ENCODE results near the gene GPR82. TPM values are rescaled to one million over a fixed set of nuclear protein-coding genes. Genes with fewer than 3 reads are reported as not detected.
A peak's percentile ranks its signal among the peaks of the same experiment; 100 is the strongest.
"Not testable (repeated sequence)": the region's sequence is repeated elsewhere in the genome, so short reads cannot be mapped to it uniquely, and the experiment has no call there.

The GPR82 gene
- total and polyA plus RNA-seq, 5 donors = 0.02 to 0.53 (median 0.31) TPM; not detected in 1

- Histone ChIP-seq H3K4me1 (ENCODE audit: control insufficient read depth, insufficient read depth, low read length) (no peaks in the 10 kb centered on the region), H3K4me3 (ENCODE audit: low read length) (no peak overlapping the region), H3K9me3 (ENCODE audit: control insufficient read depth, low read length) (no peaks in the 10 kb centered on the region), H3K27ac (ENCODE audit: low read length) (no peak overlapping the region), H3K27me3 (ENCODE audit: control insufficient read depth, insufficient read depth) (no peaks in the 10 kb centered on the region)
- no peak for DNase-seq
- no peak for ATAC-seq
- WGBS = 67% methylated on average over 7 of the region's 7 CpGs
- intact Hi-C loops (cut with DNase I) = no loop called here
Observed at GRCh38 chrX:41695426-41695825, 28.6 kb upstream of the GPR82 start.

GRCh38 chrX:41703574-41704029 is 20.4 kb upstream of the GPR82 start:
- Histone ChIP-seq H3K9me3 (ENCODE audit: control insufficient read depth, low read length) (no peaks in the 10 kb centered on the region), H3K4me3 (ENCODE audit: low read length) (no peak overlapping the region), H3K4me1 (ENCODE audit: control insufficient read depth, insufficient read depth, low read length) (no peaks in the 10 kb centered on the region), H3K27me3 (ENCODE audit: control insufficient read depth, insufficient read depth) (no peaks in the 10 kb centered on the region), H3K27ac (ENCODE audit: low read length) (no peak overlapping the region)
- intact Hi-C loops (cut with DNase I) = no loop called here
- ATAC-seq (no peak), DNase-seq (no peak)

- Histone ChIP-seq H3K27ac (ENCODE audit: low read length) (no peak overlapping the region), H3K27me3 (ENCODE audit: control insufficient read depth, insufficient read depth) (no peaks in the 10 kb centered on the region), H3K4me1 (ENCODE audit: control insufficient read depth, insufficient read depth, low read length) (no peaks in the 10 kb centered on the region), H3K9me3 (ENCODE audit: control insufficient read depth, low read length) (no peaks in the 10 kb centered on the region), H3K4me3 (ENCODE audit: low read length) (no peak overlapping the region)
- intact Hi-C loops (cut with DNase I) = no loop called here
- DNase-seq (no peak), ATAC-seq (no peak)
- 96% methylated on average over 1 of the region's 1 CpG for WGBS
Observed at GRCh38 chrX:41705042-41705441, 18.9 kb upstream of the GPR82 start.

GRCh38 chrX:41705680-41706374 is 18.2 kb upstream of the GPR82 start:
- Histone ChIP-seq H3K4me3 (ENCODE audit: low read length) (no peak overlapping the region), H3K4me1 (ENCODE audit: control insufficient read depth, insufficient read depth, low read length) (no peaks in the 10 kb centered on the region), H3K27ac (ENCODE audit: low read length) (no peak overlapping the region), H3K9me3 (ENCODE audit: control insufficient read depth, low read length) (no peaks in the 10 kb centered on the region), H3K27me3 (ENCODE audit: control insufficient read depth, insufficient read depth) (no peaks in the 10 kb centered on the region)
- ATAC-seq (peak in 1 of 2 donors; percentile 52), DNase-seq (no peak)
- intact Hi-C loops (cut with DNase I) = no loop called here
- 76% methylated on average over 3 of the region's 3 CpGs for WGBS

- 87% methylated on average over 1 of the region's 1 CpG for WGBS
- no peak for DNase-seq
- Histone ChIP-seq H3K27me3 (ENCODE audit: control insufficient read depth, insufficient read depth) (no peaks in the 10 kb centered on the region), H3K9me3 (ENCODE audit: control insufficient read depth, low read length) (no peaks in the 10 kb centered on the region), H3K4me3 (ENCODE audit: low read length) (no peak overlapping the region), H3K4me1 (ENCODE audit: control insufficient read depth, insufficient read depth, low read length) (no peaks in the 10 kb centered on the region), H3K27ac (ENCODE audit: low read length) (no peak overlapping the region)
- intact Hi-C loops (cut with DNase I) = no loop called here
- ATAC-seq = no peak
Observed at GRCh38 chrX:41707218-41707617, 16.8 kb upstream of the GPR82 start.

GRCh38 chrX:41708486-41708885 is 15.5 kb upstream of the GPR82 start:
- ATAC-seq (no peak), DNase-seq (no peak)
- Histone ChIP-seq H3K27ac (ENCODE audit: low read length) (no peak overlapping the region), H3K27me3 (ENCODE audit: control insufficient read depth, insufficient read depth) (no peaks in the 10 kb centered on the region), H3K9me3 (ENCODE audit: control insufficient read depth, low read length) (no peaks in the 10 kb centered on the region), H3K4me1 (ENCODE audit: control insufficient read depth, insufficient read depth, low read length) (no peaks in the 10 kb centered on the region), H3K4me3 (ENCODE audit: low read length) (no peak overlapping the region)
- WGBS = 79% methylated on average over 3 of the region's 3 CpGs
- intact Hi-C loops (cut with DNase I) = no loop called here

- no peak for DNase-seq
Observed at GRCh38 chrX:41711021-41711667, 12.8 kb upstream of the GPR82 start.

GRCh38 chrX:41716222-41716621 is 7.8 kb upstream of the GPR82 start:
- ATAC-seq (no peak), DNase-seq (no peak)
- no peaks in the 10 kb centered on the region for H3K4me1 ChIP-seq (ENCODE audit: control insufficient read depth, insufficient read depth, low read length)
- H3K9me3 ChIP-seq (ENCODE audit: control insufficient read depth, low read length) = no peaks in the 10 kb centered on the region
- WGBS = 96% methylated on average over 5 of the region's 5 CpGs
- no peak overlapping the region for H3K27ac ChIP-seq (ENCODE audit: low read length)
- no peak overlapping the region for H3K4me3 ChIP-seq (ENCODE audit: low read length)
- no peaks in the 10 kb centered on the region for H3K27me3 ChIP-seq (ENCODE audit: control insufficient read depth, insufficient read depth)
- intact Hi-C loops (cut with DNase I) = no loop called here

More at GRCh38 chrX:41711021-41711667, 12.8 kb upstream of the GPR82 start:
- Histone ChIP-seq H3K4me1 (ENCODE audit: control insufficient read depth, insufficient read depth, low read length) (no peaks in the 10 kb centered on the region), H3K27ac (ENCODE audit: low read length) (no peak overlapping the region), H3K27me3 (ENCODE audit: control insufficient read depth, insufficient read depth) (no peaks in the 10 kb centered on the region), H3K9me3 (ENCODE audit: control insufficient read depth, low read length) (no peaks in the 10 kb centered on the region), H3K4me3 (ENCODE audit: low read length) (no peak overlapping the region)
- no peak for ATAC-seq
- 93% methylated on average over 5 of the region's 5 CpGs for WGBS
- intact Hi-C loops (cut with DNase I) = no loop called here

- WGBS = 92% methylated on average over 12 of the region's 12 CpGs
- Histone ChIP-seq H3K4me3 (ENCODE audit: low read length) (no peak overlapping the region), H3K4me1 (ENCODE audit: control insufficient read depth, insufficient read depth, low read length) (no peaks in the 10 kb centered on the region), H3K27ac (ENCODE audit: low read length) (no peak overlapping the region), H3K9me3 (ENCODE audit: control insufficient read depth, low read length) (no peaks in the 10 kb centered on the region), H3K27me3 (ENCODE audit: control insufficient read depth, insufficient read depth) (no peaks in the 10 kb centered on the region)
- DNase-seq = no peak
- intact Hi-C loops (cut with DNase I) = no loop called here
- ATAC-seq = no peak
Observed at GRCh38 chrX:41716767-41717473, 7.1 kb upstream of the GPR82 start.

GRCh38 chrX:41718481-41719235 is 5.3 kb upstream of the GPR82 start:
- H3K4me1 ChIP-seq (ENCODE audit: control insufficient read depth, insufficient read depth, low read length) = no peaks in the 10 kb centered on the region
- H3K27ac ChIP-seq (ENCODE audit: low read length) = no peak overlapping the region
- no peak overlapping the region for H3K4me3 ChIP-seq (ENCODE audit: low read length)
- no peaks in the 10 kb centered on the region for H3K9me3 ChIP-seq (ENCODE audit: control insufficient read depth, low read length)
- intact Hi-C loops (cut with DNase I) = no loop called here
- no peaks in the 10 kb centered on the region for H3K27me3 ChIP-seq (ENCODE audit: control insufficient read depth, insufficient read depth)
- ATAC-seq (no peak), DNase-seq (no peak)
- WGBS = 90% methylated on average over 4 of the region's 4 CpGs

- WGBS = 85% methylated on average over 6 of the region's 6 CpGs
- H3K27ac ChIP-seq (ENCODE audit: low read length); ATAC-seq; DNase-seq; H3K4me3 ChIP-seq (ENCODE audit: low read length); H3K9me3 ChIP-seq (ENCODE audit: control insufficient read depth, low read length); H3K27me3 ChIP-seq (ENCODE audit: control insufficient read depth, insufficient read depth); intact Hi-C loops (cut with DNase I); H3K4me1 ChIP-seq (ENCODE audit: control insufficient read depth, insufficient read depth, low read length): not testable (repeated sequence)
Observed at GRCh38 chrX:41719610-41720009, 4.4 kb upstream of the GPR82 start.

Data from right cardiac atrium (tissue), 5 donors.